SW 1271 (cell line): ENCODE measurements around the gene ZC2HC1C.
"Not testable (repeated sequence)": the region's sequence is repeated elsewhere in the genome, so short reads cannot be mapped to it uniquely, and the experiment has no call there.

Source experiments
- DNase-seq, 2 experiments: peaks; one replicate each; lab custom pipeline; 2025; lab: John Stamatoyannopoulos, UW

Gene ZC2HC1C

GRCh38 chr14:75054421-75054820 is 15.0 kb upstream of the ZC2HC1C start:
- DNase-seq: no peak

GRCh38 chr14:75059642-75060041 is 9.8 kb upstream of the ZC2HC1C start:
- DNase-seq: no peak

GRCh38 chr14:75060420-75060819 is 9.0 kb upstream of the ZC2HC1C start:
- DNase-seq: no peak

GRCh38 chr14:75063013-75063412 is 6.4 kb upstream of the ZC2HC1C start:
- DNase-seq: peak in 1 of 2 experiments; percentile 28

- DNase-seq: peak; percentile 64 to 90
Measured at GRCh38 chr14:75063491-75064204, 5.8 kb upstream of the ZC2HC1C start, which contains the start of gene ACYP1. TSS of gene ACYP1 (minus strand) at chr14:75064024. CDS start at chr14:75063553, 471 bp downstream.

GRCh38 chr14:75064205-75064567 is 5.3 kb upstream of the ZC2HC1C start:
- no peak for DNase-seq

GRCh38 chr14:75066691-75067090 is 2.8 kb upstream of the ZC2HC1C start:
- DNase-seq: no peak

GRCh38 chr14:75067212-75067611 is 2.2 kb upstream of the ZC2HC1C start:
- no peak for DNase-seq

GRCh38 chr14:75067765-75068164 is 1.7 kb upstream of the ZC2HC1C start:
- not testable (repeated sequence) for DNase-seq

GRCh38 chr14:75068294-75069120 is 934 bp upstream of the ZC2HC1C start:
- peak in 1 of 2 experiments; percentile 78 for DNase-seq

- DNase-seq: no peak
Measured at GRCh38 chr14:75069811-75070145, 337 bp downstream of the ZC2HC1C start.

GRCh38 chr14:75070383-75070782 is 942 bp downstream of the ZC2HC1C start:
- DNase-seq: no peak

- no peak for DNase-seq
Measured at GRCh38 chr14:75077794-75078193, 8.4 kb downstream of the ZC2HC1C start.

- no peak for DNase-seq
Measured at GRCh38 chr14:75079521-75079920, 10.1 kb downstream of the ZC2HC1C start.

GRCh38 chr14:75081660-75082229 is 12.3 kb downstream of the ZC2HC1C start:
- no peak for DNase-seq

GRCh38 chr14:75083271-75083670 is 13.8 kb downstream of the ZC2HC1C start:
- DNase-seq: no peak

- DNase-seq: peak in 1 of 2 experiments; percentile 53
Measured at GRCh38 chr14:75084513-75084912, 15.1 kb downstream of the ZC2HC1C start.

- DNase-seq: no peak
Measured at GRCh38 chr14:75088153-75088552, 18.7 kb downstream of the ZC2HC1C start.

GRCh38 chr14:75088566-75089373 is 19.3 kb downstream of the ZC2HC1C start:
- peak; percentile 11 to 57 for DNase-seq

- no peak for DNase-seq
Measured at GRCh38 chr14:75090353-75090752, 20.9 kb downstream of the ZC2HC1C start.

GRCh38 chr14:75091251-75091650 is 21.8 kb downstream of the ZC2HC1C start:
- no peak for DNase-seq

GRCh38 chr14:75092698-75093097 is 23.3 kb downstream of the ZC2HC1C start:
- DNase-seq: no peak
